Mucosa of stomach (tissue), 1 donor: ENCODE data around the gene RIPK4.

Source experiments
- H3K27me3 ChIP-seq: one replicate; pipeline ENCODE4 v1.7.0; 2013; ENCODE audit warnings: mild to moderate bottlenecking, low read length; ENCODE audit not compliant: control insufficient read depth, insufficient read depth
- H3K36me3 ChIP-seq: one replicate; pipeline ENCODE4 v1.7.0; 2013; ENCODE audit warnings: low read length; ENCODE audit not compliant: control insufficient read depth, insufficient read depth
- H3K4me1 ChIP-seq: one replicate; pipeline ENCODE4 v1.7.0; 2013; ENCODE audit warnings: mild to moderate bottlenecking, low read length; ENCODE audit not compliant: control insufficient read depth, insufficient read depth
- H3K4me3 ChIP-seq: one replicate; pipeline ENCODE4 v1.7.0; 2013; ENCODE audit warnings: low read length
- H3K9ac ChIP-seq: one replicate; pipeline ENCODE4 v1.7.0; 2013; ENCODE audit warnings: mild to moderate bottlenecking, low read length, moderate library complexity
- H3K9me3 ChIP-seq: one replicate; pipeline ENCODE4 v1.7.0; 2013; ENCODE audit warnings: mild to moderate bottlenecking, low read length, moderate library complexity; ENCODE audit not compliant: control insufficient read depth
- donor health status: Pancreatic carcinoma.

RIPK4 gene

DNA sequence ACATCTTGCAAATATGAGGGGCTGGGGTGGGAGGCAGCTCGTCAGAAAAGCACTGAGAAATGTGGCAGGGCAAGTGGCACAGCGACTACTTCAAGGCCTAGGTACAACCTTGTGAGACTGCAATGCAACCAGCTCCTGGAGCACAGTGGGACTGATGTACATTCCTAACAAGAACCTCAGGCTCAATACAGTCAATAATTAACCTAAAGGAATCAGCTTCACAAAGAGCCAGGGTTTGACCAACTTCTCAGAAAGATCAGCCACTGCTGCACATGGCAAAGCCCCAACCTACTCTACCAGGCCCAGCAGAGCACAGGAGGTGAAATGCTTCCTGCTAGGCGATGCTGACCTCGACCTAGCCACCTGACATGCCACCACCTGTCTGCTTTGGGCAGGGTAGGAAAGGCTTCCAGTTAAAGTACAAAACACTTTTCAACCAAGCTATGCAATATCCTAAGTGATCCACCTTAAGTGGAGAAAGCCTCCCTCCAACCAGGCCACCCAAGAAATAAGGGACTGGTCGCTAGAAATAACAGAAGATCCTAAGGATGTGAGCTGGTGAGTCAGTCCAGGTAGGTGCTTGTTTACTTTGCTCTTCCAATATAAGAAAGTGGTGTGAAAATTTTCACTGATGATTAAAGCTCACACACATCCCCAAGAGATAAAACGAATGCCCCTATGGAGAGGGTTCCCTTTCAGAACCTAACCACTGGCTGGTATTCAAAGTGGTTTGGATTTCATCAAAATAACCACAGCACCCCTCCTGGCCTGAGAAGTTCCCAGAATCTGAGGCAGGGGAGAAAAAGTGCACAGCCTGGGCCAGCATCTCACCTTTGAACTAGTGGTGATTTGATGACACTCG, 2.1 kb downstream of the RIPK4 start:
- H3K4me3 ChIP-seq, result peak overlapping the region; percentile 66
- H3K36me3 ChIP-seq, result no peaks in the 10 kb centered on the region
- H3K9me3 ChIP-seq, result no peaks in the 10 kb centered on the region
- H3K4me1 ChIP-seq, result peaks cover 70% of the 10 kb centered on the region
- peak overlapping the region; percentile 88 for H3K9ac ChIP-seq
- H3K27me3 ChIP-seq, result peaks cover 38% of the 10 kb centered on the region

DNA sequence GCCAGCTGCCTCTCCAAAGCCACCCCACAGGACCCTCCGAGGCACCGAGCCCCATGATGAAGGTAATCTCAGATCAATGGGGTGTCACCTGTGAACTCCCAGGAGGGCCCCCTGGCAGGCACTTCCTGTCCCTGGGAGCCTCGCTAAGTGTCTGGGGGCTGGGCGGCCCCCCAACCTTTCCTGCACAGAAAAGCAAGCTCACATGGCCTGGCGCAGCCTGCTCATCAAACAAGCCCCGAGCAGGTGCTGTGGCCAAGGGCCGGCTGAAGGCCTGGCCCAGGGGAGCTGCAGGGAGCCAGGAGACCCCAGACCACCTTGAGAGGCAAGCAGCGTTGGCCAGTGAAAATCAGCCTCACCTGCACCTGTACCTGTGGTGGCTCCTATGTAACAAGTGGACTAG, 2.9 kb downstream of the RIPK4 start:
- H3K4me3 ChIP-seq, result peak overlapping the region; percentile 66
- no peaks in the 10 kb centered on the region for H3K36me3 ChIP-seq
- H3K4me1 ChIP-seq, result peaks cover 72% of the 10 kb centered on the region
- H3K9ac ChIP-seq, result peak overlapping the region; percentile 88
- no peaks in the 10 kb centered on the region for H3K9me3 ChIP-seq
- H3K27me3 ChIP-seq, result peaks cover 33% of the 10 kb centered on the region

DNA sequence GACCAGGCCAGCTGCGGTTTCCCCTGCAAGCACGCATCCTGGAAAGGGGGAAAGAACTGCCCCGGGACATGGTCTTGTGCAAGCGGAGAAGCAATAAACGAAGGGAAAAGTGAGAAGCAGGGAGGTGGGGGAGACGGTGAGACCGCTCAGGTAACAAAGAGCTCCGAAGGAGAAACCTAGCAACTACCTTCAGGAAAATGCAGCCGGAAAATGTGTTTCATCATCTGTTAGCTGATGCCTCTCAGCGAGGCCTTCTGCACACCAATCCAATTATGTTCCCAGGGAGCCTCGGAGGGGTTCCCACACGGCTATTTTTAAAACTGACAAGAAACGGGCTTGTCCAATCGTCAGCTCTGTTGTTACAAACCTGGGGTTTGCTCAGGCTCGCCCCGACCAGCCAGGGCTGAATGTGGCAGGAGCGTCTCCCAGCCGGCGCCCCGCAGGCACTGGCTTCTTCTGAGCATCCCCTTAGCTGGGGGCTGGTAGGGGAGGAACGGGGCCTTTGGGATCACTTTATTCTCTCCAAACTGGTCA, 3.4 kb downstream of the RIPK4 start:
- Histone ChIP-seq H3K27me3 (peaks cover 33% of the 10 kb centered on the region), H3K4me1 (peaks cover 72% of the 10 kb centered on the region), H3K4me3 (peak overlapping the region; percentile 66), H3K36me3 (no peaks in the 10 kb centered on the region), H3K9ac (peak overlapping the region; percentile 10), H3K9me3 (no peaks in the 10 kb centered on the region)

DNA sequence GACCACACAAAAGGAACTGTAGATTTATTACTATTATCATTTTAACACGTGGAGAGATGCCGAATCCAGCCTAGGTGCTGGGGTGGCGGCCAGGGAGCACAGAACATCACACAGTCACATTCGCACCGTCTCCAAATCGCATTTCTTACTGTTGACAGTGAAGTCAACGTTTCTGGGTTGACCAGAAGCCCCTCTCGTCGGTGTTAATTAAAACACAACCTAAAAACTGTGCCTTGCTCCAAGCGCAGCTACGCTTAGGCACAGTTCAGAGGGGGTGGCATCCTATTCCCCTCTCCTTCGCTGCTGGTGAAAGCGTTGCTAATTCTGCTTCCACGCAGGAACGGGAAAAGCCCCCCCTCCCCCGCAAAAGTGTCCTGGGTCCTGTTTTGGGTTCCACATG, 4.1 kb downstream of the RIPK4 start:
- no peak overlapping the region for H3K4me3 ChIP-seq
- no peaks in the 10 kb centered on the region for H3K9me3 ChIP-seq
- H3K27me3 ChIP-seq, result peaks cover 28% of the 10 kb centered on the region
- peak overlapping the region; percentile 53 for H3K9ac ChIP-seq
- H3K4me1 ChIP-seq, result peaks cover 70% of the 10 kb centered on the region
- H3K36me3 ChIP-seq, result no peaks in the 10 kb centered on the region

DNA sequence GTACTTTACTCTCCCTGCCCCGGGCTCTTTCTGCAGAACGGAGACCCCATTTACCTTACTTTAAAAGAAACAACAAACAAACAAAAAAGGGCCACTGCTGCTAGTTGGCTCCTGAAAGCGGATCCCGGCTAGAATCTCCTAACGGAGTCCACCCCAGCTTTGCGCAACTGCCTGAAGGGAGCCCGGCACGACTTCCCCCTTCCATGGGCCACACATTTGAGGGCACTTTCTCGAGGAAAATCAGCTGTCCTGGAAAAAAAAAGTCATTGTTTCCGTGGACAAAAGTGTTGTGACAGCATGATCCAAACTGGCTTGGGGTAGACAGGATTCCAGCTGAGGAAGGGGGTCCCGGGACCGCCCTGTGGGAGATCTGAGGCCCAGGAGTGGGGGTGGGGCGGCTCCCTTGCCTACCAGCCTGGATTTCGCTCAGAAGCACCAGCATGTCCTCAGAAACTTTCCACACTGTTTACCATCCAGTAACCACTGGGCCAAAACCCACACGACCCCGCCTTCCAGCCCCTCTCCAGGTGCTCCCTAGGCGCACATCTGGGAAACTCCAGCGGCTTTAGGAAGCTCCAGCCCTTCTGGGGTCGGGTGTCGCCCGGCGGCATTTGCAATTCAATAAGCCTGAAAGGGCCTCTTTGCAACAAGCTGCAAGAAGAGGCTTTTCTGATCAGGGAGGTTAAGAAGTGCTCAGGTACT, 4.8 kb downstream of the RIPK4 start:
- Histone ChIP-seq H3K9ac (peak overlapping the region; percentile 53), H3K27me3 (peaks cover 25% of the 10 kb centered on the region), H3K4me1 (peaks cover 67% of the 10 kb centered on the region), H3K9me3 (no peaks in the 10 kb centered on the region), H3K36me3 (no peaks in the 10 kb centered on the region), H3K4me3 (no peak overlapping the region)

DNA sequence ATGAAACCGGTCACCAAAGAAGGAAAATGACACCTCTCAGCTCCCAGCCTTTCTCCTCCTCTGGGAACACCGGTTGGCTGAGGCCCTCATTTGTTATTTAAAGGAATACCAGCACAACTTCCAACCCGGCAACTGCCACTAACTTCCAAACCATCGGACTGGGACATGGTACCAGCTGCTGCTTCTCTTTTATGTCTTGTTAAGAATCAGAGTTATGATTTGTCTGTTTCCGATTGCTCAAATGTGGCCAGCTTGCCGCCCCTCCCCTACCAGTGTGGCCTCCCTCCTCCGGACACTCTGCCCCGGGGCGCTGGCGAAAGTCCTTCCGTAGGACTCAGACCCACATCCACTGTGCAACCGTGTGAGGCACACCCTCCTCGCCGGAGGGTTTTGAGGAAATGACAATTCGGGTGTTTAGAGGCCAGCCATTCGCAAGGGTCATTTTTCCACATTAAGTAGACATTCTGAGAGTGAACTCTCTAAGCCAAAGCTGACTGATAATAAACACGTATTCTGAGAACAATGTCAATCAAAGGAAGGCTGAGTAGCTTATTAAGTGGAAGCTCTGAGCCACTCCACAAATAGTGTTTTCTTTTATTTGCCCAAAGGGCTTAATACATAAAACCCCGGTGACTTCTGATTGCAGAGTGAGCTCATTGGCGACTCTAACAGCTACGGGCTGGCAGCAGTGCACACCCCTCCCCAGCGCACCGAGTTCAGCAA, 5.5 kb downstream of the RIPK4 start:
- H3K9me3 ChIP-seq, result no peaks in the 10 kb centered on the region
- H3K27me3 ChIP-seq, result peaks cover 20% of the 10 kb centered on the region
- peaks cover 67% of the 10 kb centered on the region for H3K4me1 ChIP-seq
- H3K4me3 ChIP-seq, result no peak overlapping the region
- H3K9ac ChIP-seq, result peak overlapping the region; percentile 53
- H3K36me3 ChIP-seq, result peaks cover 5% of the 10 kb centered on the region

DNA sequence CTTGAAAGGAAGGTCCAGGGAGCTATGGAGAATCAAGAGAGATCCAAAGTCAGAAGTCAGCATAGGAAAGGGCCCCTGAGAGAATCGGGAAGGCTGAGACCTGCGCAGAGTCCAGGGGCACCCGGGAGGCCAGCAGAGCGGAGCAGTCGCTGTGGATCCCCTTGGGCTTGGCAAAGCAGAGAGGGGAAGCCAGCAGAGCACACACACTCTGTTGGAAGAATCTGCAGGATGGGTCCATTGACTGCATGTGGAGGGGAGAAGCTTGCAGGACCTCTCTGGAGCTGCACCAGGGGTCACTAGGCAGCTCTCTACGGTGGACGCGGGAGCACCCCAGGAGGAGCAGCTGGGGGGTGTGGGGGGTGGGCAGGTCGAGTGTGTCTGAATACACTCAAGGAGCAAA, 6.4 kb downstream of the RIPK4 start:
- H3K4me1 ChIP-seq, result peaks cover 70% of the 10 kb centered on the region
- no peak overlapping the region for H3K4me3 ChIP-seq
- peaks cover 13% of the 10 kb centered on the region for H3K27me3 ChIP-seq
- H3K9me3 ChIP-seq, result no peaks in the 10 kb centered on the region
- H3K9ac ChIP-seq, result no peak overlapping the region
- H3K36me3 ChIP-seq, result peaks cover 15% of the 10 kb centered on the region

DNA sequence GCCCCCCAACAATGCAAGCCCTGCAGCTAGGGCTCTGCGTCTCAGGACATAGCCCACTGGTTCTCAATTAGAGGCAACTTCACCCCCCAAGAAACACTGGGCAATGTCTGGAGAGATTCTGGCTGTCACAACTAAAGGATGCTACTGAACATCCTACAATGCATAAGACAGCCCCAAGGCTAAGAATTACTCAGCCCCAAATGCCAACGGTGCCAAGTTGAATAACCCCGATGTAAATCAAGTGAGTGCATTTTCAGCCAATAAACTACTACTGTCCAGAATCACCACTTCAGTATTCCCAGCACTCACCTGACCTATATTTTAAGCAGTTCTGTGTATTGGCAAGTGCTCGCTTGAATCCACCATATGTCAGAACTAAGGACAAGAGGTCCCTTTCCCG, 6.9 kb downstream of the RIPK4 start:
- Histone ChIP-seq H3K4me1 (peaks cover 70% of the 10 kb centered on the region), H3K27me3 (peaks cover 11% of the 10 kb centered on the region), H3K9me3 (no peaks in the 10 kb centered on the region), H3K4me3 (no peak overlapping the region), H3K9ac (no peak overlapping the region), H3K36me3 (peaks cover 15% of the 10 kb centered on the region)

DNA sequence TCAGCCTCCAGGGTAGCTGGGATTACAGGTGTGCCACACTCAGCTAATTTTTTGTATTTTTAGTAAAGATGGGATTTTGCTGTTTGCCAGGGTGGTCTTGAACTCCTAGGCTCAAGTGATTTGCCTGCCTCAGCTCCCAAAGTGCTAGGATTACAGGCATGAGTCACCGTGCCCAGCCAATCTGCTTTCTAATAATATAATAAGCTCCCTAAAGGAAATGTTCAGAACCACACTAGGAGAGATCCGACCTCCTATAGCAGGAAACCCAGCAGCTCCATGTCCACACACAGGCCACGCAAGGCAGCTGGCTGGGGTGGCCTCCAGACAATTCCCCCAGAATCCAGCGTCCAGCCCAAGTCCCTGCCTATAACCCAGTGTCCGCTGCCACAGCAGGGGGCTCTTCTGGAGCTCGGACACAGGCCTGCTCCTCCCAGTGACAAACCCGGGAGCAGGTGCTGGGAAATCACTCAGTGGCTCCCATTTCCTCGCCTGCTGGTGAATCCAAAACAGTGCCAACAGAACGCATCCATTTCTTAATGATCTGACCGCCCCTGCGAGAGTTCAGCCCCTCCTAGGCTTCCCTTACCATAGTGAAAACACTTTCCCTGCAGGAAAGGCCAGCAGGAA, 7.5 kb downstream of the RIPK4 start:
- Histone ChIP-seq H3K4me1 (peaks cover 70% of the 10 kb centered on the region), H3K36me3 (peaks cover 15% of the 10 kb centered on the region), H3K9me3 (no peaks in the 10 kb centered on the region), H3K9ac (no peak overlapping the region), H3K4me3 (no peak overlapping the region), H3K27me3 (peaks cover 9% of the 10 kb centered on the region)

DNA sequence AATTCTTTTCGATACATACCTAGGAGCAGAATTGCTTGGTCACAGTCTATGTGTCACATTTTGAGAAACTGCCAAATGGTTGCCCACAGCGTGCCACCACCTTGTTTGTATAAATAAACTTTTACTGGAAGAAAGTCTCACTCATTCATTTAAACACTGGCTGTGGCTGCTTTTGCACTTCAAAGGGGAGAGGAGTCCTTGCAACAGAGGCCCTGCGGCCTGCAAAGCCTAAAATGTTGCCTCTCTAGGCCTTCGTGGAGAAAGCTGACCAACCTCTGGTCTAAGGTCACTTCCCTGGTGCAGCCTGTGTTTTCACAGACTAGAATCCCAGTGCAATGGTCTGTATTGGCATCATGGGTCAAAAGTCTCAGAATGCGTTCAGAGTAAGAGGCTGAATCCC, 8.3 kb downstream of the RIPK4 start:
- Histone ChIP-seq H3K9ac (no peak overlapping the region), H3K4me1 (peaks cover 67% of the 10 kb centered on the region)

DNA sequence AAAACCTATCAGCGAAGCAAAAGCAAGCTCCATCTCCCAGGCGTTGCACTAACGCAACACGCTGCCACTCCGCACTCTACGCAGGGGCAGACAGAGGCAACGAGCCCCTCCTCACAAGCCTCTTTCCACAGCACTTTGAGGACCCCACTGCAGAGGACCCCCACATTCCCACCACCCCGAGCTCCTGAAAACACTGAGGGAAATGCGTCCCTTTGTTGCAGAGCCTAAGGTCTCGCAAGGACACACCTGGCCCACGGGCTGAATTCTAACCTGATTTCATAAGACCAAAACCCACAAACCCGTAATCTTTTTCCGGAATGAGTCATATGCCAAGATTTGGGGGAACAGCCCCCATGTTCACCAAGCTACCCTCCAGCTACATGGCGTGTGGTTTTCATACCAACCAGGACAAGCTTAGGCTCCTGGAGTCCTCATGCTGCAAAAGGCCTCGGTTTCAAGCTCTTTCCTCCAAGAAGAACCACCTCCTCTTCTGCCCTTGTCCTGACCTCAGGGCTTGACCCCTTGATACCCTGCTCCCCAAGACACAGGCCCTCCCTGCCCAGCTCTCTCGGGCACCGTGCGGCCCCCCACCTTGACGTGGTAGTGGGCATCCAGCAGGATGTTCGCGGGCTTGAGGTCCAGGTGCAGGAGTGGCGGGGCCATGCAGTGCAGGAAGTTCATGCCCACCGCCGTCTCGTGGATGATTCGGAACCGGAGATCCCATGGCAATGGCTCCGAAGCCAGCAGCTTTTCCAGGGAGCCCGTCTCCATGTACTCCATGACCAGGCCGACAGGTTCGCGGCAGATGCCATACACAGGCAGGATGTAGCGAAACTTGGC, 10.7 kb downstream of the RIPK4 start:
- Histone ChIP-seq H3K36me3 (peaks cover 15% of the 10 kb centered on the region), H3K4me1 (peaks cover 66% of the 10 kb centered on the region)

More for the DNA sequence above, 8.3 kb downstream of the RIPK4 start:
- Histone ChIP-seq H3K9me3 (no peaks in the 10 kb centered on the region), H3K4me3 (no peak overlapping the region), H3K36me3 (peaks cover 15% of the 10 kb centered on the region), H3K27me3 (peaks cover 3% of the 10 kb centered on the region)

More for the DNA sequence above, 10.7 kb downstream of the RIPK4 start:
- Histone ChIP-seq H3K9ac (no peak overlapping the region), H3K27me3 (no peaks in the 10 kb centered on the region), H3K9me3 (no peaks in the 10 kb centered on the region), H3K4me3 (no peak overlapping the region)
